ENCODE measurements around the gene ZNF771.

GRCh38 chr16:30456302-30456701, 48.9 kb downstream of the ZNF771 start:
- no peak for TF ChIP-seq POLR2A (IDR thresholded peaks at IDR 0.05)
- no peak for TF ChIP-seq CTCF (IDR thresholded peaks at IDR 0.05)

Data from adrenal gland (tissue), 5 donors.